Activated T-cell treated with anti-CD3 and anti-CD28 coated beads for 1 hour (primary cell): ENCODE data around the gene ZNF799.
"Not testable (repeated sequence)": the region's sequence is repeated elsewhere in the genome, so short reads cannot be mapped to it uniquely, and the experiment has no call there.

Experiments
- DNase-seq: peaks from one replicate; pipeline ENCODE4 v3.0.0-alpha.2; 2020; ENCODE audit warnings: low read depth

Gene ZNF799

GRCh38 chr19:12362236-12362635, 38.8 kb downstream of the ZNF799 start:
- DNase-seq = not testable (repeated sequence)

- DNase-seq = no peak
Observed at GRCh38 chr19:12353375-12353774, 47.7 kb downstream of the ZNF799 start.

- no peak for DNase-seq
Observed at GRCh38 chr19:12350890-12351197, 50.2 kb downstream of the ZNF799 start.

- no peak for DNase-seq
Observed at GRCh38 chr19:12350185-12350889, 50.7 kb downstream of the ZNF799 start.

GRCh38 chr19:12346896-12347295, 54.2 kb downstream of the ZNF799 start:
- peak; percentile 2 for DNase-seq

GRCh38 chr19:12345197-12345596, 55.9 kb downstream of the ZNF799 start:
- no peak for DNase-seq
